T-helper 2 cell (primary cell): ENCODE results near the gene UGT1A7.
"Not testable (repeated sequence)": the region's sequence is repeated elsewhere in the genome, so short reads cannot be mapped to it uniquely, and the experiment has no call there.

Experiments used
- DNase-seq, 5 experiments: peaks; one replicate each; pipeline versions ENCODE4 v3.0.0 to v3.0.0-alpha.2; 2012 to 2022

The UGT1A7 gene

DNA sequence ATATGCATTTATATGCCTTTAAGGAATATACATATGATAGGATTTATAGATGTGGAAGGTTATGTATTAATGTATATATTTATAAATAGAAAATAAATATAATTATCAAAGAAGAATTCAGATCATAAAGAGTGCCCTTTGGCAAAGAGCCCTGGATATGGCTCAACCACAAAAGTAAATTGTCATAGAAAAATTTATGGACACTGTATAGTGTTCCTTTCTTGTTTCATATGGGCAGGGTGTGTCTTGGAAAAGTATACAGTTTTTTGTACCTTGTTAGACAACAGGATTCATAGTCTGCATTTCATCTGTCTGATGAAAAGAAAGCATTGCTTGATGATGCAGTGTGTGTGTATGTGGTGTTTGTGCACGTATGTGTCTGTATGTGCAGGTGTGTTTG is 2.9 kb downstream of the UGT1A7 start:
- DNase-seq, result no peak

DNA sequence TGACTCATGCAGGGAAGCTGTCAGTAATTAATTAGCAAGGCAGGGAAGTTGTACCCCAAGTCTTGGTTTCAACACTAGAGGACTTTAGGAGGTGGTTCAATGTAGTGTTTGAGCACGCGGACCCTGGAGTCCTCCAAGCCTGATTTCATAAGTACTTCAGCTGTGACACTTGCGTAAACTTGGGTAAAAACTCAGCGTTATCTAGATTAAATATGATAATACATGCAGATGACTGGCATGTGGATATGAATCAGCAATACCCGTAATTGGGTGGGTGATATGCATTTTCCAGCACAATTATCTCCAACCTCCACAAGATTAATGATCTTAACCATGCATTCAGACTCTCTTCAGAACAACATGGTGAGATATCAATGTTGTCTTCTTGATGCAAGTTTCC is 5.2 kb downstream of the UGT1A7 start:
- DNase-seq, result no peak

DNA sequence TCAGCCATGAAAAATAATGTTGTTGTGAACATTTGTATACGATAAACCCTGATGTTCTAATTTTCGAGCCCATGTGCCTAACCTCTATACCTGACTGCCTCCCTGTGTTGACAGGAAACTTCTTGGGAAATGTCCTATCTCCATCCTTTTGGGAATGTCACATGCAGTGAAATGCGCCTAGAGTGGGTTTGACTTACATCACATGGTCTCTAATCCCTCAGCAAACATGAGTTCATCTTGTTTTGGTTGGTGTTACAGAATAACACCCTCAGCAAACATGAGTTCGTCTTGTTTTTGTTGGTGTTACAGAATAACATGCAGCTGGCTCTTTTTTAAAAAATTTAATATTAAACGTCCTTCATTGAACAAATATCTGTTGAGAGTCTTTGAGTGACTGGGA is 6.6 kb downstream of the UGT1A7 start:
- no peak for DNase-seq

DNA sequence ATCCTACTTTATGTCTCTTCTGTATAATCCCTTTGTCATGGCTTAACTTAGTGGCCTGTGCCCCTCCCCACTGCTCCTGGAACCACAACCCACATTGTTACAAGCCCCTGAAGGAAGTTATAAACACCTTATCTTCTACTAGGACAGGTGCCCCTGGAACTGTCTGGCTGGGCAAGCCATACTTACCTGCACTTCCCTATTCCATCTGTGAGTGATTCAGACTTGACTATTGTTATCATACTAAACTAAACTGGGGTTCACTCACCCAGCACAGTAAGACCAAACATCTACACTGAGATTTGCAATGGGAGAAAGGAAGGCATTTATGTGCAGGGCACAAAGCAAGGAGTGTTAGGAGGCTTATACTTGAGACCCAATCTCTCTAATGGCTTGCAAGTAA is 7.3 kb downstream of the UGT1A7 start:
- no peak for DNase-seq

DNA sequence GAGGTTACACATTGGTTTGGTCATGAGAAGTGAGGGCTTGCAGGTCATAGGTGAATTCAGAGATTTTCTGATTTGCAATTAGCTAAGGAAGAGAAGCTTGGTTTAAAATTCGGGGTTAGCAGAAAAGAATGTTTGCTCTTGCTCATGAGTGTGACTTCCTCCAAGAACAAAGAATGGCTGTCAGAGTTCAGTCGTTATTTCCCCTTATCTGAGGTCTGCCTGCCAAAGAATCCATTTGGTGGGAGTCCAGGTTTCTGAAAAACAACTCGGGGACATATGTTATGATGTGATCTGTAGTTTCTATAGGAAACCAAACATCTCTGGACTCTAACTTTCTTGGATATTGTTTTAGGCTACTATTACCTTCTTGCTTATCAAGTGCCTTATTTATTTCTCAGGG is 7.8 kb downstream of the UGT1A7 start:
- DNase-seq, result no peak

DNA sequence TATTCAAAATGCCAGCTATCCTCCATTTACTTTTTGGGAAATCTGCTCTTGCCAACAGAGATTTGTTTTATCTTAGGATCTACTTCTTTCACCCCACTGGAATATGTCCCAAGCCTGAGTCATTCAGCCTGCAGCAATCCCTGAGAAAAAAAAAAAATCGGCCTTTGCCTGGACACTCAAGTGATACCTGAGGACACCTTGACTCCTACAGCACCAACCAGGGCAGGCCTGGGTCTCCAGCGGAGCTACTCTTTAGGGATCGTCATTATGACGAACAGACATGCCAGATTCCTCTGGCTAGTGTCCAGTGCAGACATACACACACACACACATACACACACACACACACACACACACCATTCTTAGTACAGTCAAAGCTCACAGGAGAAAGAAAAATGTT is 8.7 kb downstream of the UGT1A7 start:
- no peak for DNase-seq

DNA sequence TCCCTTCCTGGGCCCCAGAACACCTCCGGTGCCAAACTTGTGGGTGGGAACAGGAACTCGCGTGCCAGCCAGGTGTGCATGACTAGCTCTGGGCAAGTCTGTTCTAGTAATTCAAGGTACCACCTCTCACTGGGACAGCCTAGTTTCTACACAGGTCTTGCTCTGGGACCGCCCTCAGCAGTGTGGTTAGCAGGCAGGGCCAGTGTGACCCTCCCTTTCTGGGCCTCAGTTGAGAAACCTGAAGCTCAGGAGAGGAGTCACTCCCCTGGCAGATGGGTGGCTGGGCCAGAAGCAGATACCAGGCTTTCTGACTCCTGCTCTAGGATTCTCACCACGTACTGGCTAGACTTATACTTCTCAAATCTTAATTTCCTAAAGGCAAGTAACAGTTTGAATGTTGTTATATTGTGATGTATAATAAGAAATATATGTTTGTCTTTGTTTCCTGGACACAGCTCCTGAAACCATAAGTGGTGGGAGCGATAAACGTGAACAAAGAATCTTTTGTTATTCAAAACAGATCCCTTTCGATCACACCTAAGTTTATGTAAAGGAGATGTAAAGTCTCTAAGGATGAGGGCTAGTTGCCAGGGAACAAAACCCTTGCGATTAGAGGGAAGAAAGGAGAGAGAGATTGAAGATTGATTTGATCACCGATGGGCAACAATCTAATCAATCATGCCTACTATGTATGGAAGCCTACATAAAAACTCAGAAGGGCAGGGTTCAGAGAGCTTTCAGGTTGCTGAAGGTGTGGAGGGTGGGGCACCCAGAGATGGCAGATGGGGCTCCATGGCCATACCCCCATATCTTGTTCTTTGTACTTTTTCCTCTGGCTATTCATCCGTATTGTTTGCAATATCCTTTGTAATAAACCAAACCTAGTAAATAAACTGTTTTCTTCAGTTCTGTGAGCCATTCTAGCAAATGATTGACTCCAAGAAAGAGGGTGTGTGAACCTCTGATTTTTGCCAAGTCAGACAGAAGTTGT is 10.0 kb downstream of the UGT1A7 start:
- DNase-seq, result no peak

DNA sequence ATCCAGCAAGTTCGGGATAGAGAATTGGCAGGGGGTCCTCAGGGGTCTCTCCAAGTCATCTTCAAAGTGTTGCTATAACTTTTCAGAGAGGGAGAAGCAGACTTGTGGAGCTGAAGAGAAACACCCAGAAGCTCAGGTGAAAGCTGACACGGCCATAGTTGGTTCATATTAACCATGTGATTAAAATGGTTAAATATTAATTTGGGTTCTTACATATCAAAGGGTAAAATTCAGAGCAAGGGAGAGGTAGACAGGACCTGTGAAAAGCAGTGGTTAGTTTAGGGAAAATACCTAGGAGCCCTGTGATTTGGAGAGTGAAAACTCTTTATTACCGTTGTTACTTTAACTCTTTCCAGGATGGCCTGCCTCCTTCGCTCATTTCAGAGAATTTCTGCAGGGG is 10.9 kb downstream of the UGT1A7 start, which contains the start of gene UGT1A6:
Gene UGT1A6, plus strand, starts transcription at position 243 of the 400 bp plus-strand sequence. Its CDS starts 115 bp downstream, at position 358.
- no peak for DNase-seq

DNA sequence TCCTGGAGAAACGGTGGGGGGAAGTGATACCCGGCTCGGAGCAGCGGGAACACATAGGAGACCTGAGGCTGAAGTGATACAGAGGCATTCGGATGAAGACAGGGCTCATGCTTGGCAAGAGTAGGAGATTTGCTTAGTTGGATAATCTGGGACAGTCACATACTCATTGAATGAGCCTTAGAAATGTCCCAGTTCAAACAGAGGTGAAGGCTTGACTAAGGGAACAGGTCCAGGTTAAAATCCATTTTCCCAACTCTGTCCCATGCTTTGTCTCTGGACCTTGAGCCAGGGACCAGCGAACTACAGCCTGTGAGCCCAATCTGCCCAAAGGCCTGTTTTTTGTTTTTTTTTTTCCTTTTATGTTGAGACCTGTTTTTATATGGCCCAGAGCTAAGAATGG is 12.3 kb downstream of the UGT1A7 start:
- DNase-seq, result no peak

DNA sequence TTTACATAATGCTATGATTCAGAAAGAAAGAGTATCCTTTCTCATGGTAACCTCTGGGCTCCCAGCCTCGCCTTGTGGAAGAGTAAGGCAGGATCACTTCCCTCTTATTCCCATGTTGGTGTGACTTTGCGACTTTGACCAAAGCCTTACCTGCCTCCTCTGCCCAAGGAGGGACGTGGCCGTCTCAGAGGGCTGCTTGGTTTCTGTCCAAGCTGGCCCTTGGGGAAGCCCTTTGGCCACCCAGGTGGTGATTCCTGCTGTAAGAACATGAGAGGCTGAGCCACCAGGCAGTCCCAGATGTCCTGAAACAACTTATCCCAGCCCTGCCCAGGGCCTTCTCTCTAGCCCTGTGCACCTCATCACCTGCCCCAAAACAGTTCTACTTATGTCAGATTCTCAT is 17.0 kb downstream of the UGT1A7 start:
- no peak for DNase-seq

DNA sequence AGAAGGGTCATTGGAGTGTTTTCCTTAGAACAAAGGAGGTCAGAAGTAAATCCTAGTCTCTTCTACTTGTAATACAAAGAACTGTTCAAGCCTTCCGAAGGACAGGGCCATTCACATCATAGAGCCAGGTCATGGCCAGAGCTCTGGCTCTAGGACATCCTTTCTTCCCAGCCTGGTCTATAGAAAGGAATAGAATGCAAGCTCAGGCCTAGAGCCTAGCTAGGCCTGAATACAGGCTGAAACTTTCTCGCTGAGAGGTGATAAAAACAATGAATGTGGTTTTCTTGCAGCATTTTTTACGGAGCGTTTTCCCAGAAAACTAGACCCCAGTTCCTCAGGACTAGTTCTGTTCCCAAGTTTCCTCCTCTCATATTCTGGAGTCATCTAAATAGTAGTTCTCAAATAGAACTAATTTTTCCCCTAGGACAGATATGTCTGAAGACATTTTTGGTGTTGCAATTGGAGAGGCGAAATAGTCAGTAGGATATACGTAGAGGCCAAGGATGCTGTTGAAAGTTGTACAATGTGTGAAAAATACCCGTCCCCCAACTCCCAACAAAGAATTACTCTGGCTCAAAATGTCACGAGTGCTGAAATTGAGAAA is 17.8 kb downstream of the UGT1A7 start:
- no peak for DNase-seq

DNA sequence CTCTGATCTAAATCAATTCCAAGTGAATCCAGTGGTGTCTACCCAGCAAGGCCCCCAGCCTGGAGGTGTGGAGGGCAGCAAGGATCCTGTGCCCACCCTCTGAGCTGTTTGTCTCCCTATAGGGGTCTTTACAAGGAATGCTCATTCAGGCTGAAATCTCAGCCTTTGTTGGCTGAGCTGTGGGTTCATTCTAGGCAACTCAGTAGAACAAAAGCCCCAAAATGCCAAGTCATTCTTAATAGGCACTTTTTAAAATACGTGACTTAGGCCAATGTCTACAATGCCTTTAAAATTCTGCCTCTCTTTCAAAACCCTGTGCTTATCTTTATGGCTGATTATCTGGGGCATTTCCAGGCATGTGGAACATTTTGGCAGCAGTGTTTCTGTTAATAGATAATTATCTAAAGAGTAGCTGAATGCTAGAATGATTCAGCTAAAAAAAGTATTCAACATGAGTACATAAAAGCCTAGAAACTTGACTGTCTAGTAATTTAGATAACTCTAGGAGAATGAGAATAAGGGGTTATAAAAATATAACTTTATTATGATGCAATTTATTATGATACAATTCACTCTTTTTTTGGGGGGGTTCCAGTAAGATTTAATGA is 18.4 kb downstream of the UGT1A7 start:
- no peak for DNase-seq

DNA sequence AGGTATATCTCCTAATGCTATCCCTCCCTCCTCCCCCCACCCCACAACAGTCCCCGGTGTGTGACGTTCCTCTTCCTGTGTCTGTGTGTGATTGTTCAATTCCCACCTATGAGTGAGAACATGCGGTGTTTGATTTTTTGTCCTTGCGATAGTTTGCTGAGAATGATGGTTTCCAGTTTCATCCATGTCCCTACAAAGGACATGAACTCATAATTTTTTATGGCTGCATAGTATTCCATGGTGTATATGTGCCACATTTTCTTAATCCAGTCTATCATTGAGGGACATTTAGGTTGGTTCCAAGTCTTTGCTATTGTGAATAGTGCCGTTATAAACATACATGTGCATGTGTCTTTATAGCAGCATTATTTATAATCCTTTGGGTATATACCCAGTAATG is 19.1 kb downstream of the UGT1A7 start:
- DNase-seq, result not testable (repeated sequence)

DNA sequence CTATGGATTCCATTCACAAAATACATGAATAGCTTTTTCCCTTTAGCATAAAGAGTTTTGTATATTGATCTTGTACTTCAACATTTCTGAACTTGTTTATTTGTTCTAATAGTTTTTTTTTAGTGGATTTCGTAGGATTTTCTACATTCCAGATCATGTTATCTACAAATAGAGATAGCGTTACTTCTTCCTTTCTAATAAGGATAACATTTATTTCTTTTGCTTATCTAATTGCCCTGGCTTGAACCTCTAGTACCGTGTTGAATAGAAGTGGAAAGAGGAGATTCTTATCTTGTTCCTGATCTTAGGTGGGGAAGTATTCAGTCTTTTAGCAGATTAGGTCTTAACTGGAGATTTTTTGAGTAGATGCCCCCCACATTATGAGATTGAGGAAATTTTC is 20.5 kb downstream of the UGT1A7 start:
- DNase-seq, result no peak

DNA sequence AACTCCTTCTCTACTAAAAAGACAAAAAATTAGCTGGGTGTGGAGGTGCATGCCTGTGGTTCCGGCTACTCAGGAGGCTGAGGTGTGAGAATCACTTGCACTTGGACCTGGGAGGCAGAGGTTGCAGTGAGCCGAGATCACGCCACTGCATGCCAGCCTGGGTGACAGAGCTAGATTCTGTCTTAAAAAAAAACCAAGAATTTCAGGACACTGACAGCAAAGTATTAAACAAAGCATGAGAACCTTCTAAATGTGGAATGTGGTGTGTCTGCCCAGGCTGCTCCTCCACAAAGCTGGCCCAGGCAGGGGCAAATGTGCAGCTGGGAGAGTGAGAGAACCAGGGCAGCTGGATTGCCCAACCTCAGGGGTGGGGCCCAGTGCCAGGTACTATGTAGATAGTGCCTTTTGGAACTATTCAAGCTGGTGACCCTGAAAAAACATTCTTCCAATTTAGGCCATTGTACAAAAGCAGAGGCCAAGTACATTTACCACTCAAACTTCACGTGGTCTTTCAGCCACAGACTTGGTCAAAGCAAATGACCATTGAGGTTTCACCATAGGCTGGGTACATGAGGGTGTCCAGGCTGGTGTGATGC is 24.3 kb downstream of the UGT1A7 start:
- DNase-seq, result no peak

DNA sequence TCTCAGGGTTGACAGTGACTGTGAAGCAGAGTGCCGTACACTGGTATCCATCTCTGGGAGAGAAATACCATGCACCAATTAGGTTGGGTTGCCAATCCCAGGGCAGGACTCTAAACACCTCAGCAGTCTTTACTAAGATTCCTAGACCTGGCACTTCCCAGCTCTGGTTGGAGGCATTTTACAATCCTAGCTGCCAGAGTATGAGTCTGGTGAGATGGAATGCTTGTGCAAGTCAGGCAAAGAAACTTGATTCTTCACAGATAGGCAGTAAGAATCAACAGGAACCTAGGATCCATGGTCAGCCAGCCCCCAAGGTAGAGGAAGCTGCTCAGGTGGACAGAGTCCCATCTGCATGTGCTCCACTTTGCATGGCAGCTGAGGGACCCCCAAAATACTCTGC is 25.0 kb downstream of the UGT1A7 start:
- DNase-seq, result no peak

DNA sequence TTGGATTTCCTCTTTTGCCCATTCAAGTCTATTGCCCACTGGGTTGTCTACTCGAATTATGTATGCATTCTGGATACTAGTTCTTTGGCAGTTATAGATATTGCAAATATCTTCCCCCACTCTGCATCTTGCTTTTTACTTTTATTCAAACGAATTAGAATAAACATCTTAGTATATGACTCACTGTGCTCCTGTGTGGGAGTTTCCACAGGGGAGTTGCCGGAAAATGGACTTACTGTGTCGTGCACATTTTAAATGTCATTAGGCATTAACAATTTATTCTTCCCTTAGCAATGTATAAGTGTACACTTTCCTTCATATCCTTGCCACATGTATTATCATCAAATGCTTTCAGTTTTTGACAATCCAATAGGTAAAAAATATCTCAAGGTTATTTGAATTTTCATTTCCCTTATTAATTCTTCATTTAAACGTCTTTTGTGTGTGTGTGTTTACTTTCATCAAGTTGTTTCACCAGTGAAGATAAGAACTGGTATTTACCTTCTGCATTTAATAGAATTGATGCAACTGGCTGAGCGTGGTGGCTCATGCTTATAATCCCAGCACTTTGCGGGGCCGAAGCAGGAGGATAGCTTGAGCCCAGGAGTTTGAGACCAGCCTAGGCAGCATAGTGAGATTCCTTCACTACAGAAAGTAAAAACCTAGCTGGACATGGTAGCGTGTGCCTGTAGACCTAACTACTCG is 26.4 kb downstream of the UGT1A7 start:
- DNase-seq, result no peak

DNA sequence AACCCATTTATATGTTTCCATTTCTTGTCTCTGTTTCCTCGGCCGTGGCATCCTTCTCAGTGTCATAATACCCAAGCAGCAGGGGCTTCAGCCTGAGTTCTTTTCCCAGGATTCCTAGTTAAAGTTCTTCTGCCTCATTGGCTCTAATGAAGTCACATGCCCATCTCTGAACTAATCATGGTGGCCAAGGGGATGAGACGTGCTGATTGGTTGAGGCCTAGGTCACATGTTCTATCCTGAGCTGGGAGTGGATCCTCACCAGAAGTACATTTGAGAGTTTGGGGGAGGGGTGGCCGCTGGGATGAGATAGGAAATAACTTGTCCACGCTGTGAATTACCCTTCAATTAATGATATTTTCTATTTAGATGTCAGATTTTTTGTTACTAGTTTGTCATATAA is 27.2 kb downstream of the UGT1A7 start:
- DNase-seq, result no peak

DNA sequence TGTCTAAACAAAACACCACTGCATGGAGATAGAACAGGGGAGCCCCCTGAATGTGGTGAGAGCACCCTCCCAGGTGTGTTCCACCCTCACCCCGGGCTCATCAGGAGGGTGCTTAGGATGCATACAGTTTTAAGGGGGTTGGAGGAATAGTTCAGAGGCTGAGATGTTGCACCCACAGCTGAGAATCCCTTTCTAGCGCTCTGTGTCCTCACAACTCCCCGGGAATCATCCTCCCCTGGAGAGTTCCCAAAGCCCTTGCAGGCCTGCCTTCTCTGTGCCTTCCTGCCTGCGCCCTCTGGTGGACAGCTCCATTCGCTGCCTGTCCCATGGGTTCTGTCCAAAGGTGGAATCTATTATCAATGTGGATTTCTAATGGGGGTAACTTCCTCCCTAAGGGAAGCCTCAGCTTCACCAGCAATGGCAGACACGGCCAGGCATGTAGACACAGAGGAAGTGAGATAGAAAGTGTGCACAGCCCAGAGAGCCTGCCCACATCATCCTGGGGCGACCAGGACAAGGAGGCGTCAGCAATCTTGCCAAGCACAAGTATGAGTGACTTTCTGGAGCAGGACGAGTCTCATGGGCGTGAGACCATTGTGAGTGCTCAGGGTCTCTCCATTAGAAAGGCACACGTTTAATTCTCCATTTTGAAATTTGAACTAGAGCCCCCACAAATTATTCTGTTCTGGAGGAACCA is 29.8 kb downstream of the UGT1A7 start:
- DNase-seq, result peak; percentile 8 to 56 (median 40)

DNA sequence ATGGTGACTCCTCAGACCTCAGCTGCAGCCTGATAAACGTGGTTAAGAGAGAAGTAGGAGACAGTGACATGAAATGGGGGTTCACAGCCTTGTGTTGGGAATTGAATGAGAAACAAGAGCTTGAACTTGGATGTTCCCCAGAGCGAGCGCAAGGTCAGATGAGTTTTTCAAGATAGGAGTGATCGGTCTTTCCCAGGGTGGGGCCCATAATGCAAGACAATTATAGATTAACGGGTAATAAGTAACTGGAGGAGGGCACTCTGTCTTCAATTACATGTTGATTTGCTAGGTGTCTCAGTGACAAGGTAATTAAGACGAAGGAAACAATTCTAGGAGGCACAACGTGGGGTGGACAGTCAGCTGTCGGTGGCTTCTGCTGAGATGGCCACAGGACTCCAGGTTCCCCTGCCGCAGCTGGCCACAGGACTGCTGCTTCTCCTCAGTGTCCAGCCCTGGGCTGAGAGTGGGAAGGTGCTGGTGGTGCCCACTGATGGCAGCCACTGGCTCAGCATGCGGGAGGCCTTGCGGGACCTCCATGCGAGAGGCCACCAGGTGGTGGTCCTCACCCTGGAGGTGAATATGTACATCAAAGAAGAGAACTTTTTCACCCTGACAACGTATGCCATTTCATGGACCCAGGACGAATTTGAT is 31.0 kb downstream of the UGT1A7 start, which contains the start of gene UGT1A5:
Gene UGT1A5, plus strand, starts transcription at position 297 of the 651 bp plus-strand sequence. Its CDS starts 85 bp downstream, at position 382.
- DNase-seq, result no peak

DNA sequence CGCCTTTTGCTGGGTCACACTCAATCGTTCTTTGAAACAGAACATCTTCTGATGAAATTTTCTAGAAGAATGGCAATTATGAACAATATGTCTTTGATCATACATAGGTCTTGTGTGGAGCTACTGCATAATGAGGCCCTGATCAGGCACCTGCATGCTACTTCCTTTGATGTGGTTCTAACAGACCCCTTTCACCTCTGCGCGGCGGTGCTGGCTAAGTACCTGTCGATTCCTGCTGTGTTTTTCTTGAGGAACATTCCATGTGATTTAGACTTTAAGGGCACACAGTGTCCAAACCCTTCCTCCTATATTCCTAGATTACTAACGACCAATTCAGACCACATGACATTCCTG is 31.5 kb downstream of the UGT1A7 start:
- DNase-seq, result no peak
